Activated CD4-positive, alpha-beta T cell treated with anti-CD3 and anti-CD28 coated beads, Interleukin-2, Interleukin-6, amounts not matched to agents 100 ng/mL and 50 ng/mL, durations not matched to agents 16 hours and 8 hours (primary cell): ENCODE data around the gene TLE5.
"Not testable (repeated sequence)": the region's sequence is repeated elsewhere in the genome, so short reads cannot be mapped to it uniquely, and the experiment has no call there.

Source experiments
- DNase-seq: peaks from one replicate; pipeline ENCODE4 v3.0.0-alpha.2; 2020

Gene TLE5

GRCh38 chr19:3039641-3040077 lies 22.6 kb downstream of the TLE5 start:
- DNase-seq = no peak

GRCh38 chr19:3039125-3039524 lies 23.2 kb downstream of the TLE5 start:
- DNase-seq = no peak

GRCh38 chr19:3038214-3038613 lies 24.1 kb downstream of the TLE5 start:
- no peak for DNase-seq

GRCh38 chr19:3036977-3037544 lies 25.2 kb downstream of the TLE5 start:
- DNase-seq = not testable (repeated sequence)

GRCh38 chr19:3036119-3036976 lies 25.9 kb downstream of the TLE5 start:
- DNase-seq = peak; percentile 90

- DNase-seq = peak; percentile 99
Observed at GRCh38 chr19:3035542-3036118, 26.7 kb downstream of the TLE5 start.

- peak; percentile 65 for DNase-seq
Observed at GRCh38 chr19:3034656-3035541, 27.4 kb downstream of the TLE5 start.

- DNase-seq = no peak
Observed at GRCh38 chr19:3034406-3034655, 28.0 kb downstream of the TLE5 start.

GRCh38 chr19:3033595-3034405 lies 28.5 kb downstream of the TLE5 start:
- DNase-seq = no peak

- no peak for DNase-seq
Observed at GRCh38 chr19:3031607-3031867, 30.8 kb downstream of the TLE5 start.

GRCh38 chr19:3029065-3029923 lies 33.0 kb downstream of the TLE5 start, which contains the start of gene TLE2:
TLE2 (minus strand) TSS chr19:3029280; CDS start chr19:3028904, 376 bp downstream.
- no peak for DNase-seq

- DNase-seq = no peak
Observed at GRCh38 chr19:3028305-3029064, 33.8 kb downstream of the TLE5 start.

GRCh38 chr19:3027981-3028304 lies 34.4 kb downstream of the TLE5 start:
- no peak for DNase-seq

GRCh38 chr19:3027292-3027691 lies 35.0 kb downstream of the TLE5 start:
- no peak for DNase-seq

- no peak for DNase-seq
Observed at GRCh38 chr19:3026768-3027167, 35.5 kb downstream of the TLE5 start.

GRCh38 chr19:3025549-3025886 lies 36.8 kb downstream of the TLE5 start:
- no peak for DNase-seq

GRCh38 chr19:3024870-3025548 lies 37.3 kb downstream of the TLE5 start:
- DNase-seq = peak; percentile 10

GRCh38 chr19:3024509-3024869 lies 37.8 kb downstream of the TLE5 start:
- peak; percentile 61 for DNase-seq

GRCh38 chr19:3020321-3020960 lies 41.9 kb downstream of the TLE5 start:
- no peak for DNase-seq

GRCh38 chr19:3019211-3019854 lies 43.0 kb downstream of the TLE5 start:
- no peak for DNase-seq
